ENCODE results near the gene TRAPPC10.
A peak's percentile ranks its signal among the peaks of the same experiment; 100 is the strongest.

TRAPPC10 gene

DNA sequence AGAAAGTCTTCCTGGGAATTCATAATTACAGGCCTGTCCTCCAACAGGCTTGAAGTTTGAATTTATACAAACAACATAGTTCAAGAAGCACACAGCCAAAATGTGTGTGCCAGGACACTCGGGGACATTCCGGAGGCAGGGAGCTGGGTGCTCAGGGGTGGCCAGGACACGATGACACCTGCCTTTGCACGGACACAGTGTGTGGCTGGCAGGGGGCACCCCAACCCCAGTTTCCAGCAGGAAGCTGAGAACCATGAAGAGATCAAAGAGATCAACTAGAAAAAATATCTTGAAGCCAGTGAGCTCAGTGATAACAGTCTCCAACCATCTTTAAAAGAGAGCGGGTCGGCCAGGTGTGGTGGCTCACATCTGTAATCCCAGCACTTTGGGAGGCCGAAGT, 32.5 kb upstream of the TRAPPC10 start:
- Histone ChIP-seq H2AK5ac (ENCODE audit: low read depth, low read length) (no peak overlapping the region), H2BK15ac (ENCODE audit: low read length) (no peak overlapping the region), H3K4me2 (ENCODE audit: insufficient read depth, low read length, poor library complexity, severe bottlenecking) (no peak overlapping the region), H3K79me1 (ENCODE audit: low read depth, low read length) (peaks cover 1% of the 10 kb centered on the region), H3K23ac (ENCODE audit: low read depth, low read length, poor library complexity) (no peak overlapping the region), H2BK5ac (ENCODE audit: low read length) (no peak overlapping the region), H3K27ac (replicated peaks; ENCODE audit: low read length) (no peak overlapping the region), H2BK120ac (ENCODE audit: low read depth, low read length) (no peak overlapping the region), H3K4me1 (ENCODE audit: control insufficient read depth in 2 of 2, insufficient read depth in 1 of 2, low read depth in 1 of 2, low read length in 2 of 2) (peaks cover 0 to 4% of the 10 kb centered on the region in 2 donors), H4K8ac (ENCODE audit: low read depth, low read length) (no peak overlapping the region), H3K18ac (ENCODE audit: low read length) (no peak overlapping the region), H4K91ac (ENCODE audit: low read depth, low read length, poor library complexity) (no peak overlapping the region), H3K36me3 (replicated peaks in 1 of 2; ENCODE audit: control insufficient read depth in 2 of 2, insufficient read depth in 2 of 2, low read length in 2 of 2) (peaks cover 0 to 37% of the 10 kb centered on the region in 2 donors), H3K14ac (ENCODE audit: low read length) (no peak overlapping the region), H3K27me3 (ENCODE audit: control insufficient read depth in 3 of 3, insufficient read depth in 3 of 3, low read depth in 1 of 3, low read length in 3 of 3) (no peaks in the 10 kb centered on the region), H3K4me3 (ENCODE audit: low read length in 2 of 2) (no peak overlapping the region), H2AFZ (ENCODE audit: low read length) (no peak overlapping the region), H2BK12ac (ENCODE audit: low read length) (no peak overlapping the region), H3K9ac (ENCODE audit: low read depth, low read length, poor library complexity) (no peak overlapping the region), H3K4ac (ENCODE audit: low read length) (no peak overlapping the region), H3K9me3 (replicated peaks in 1 of 2; ENCODE audit: control insufficient read depth in 2 of 2, insufficient read depth in 1 of 2, low read depth in 1 of 2, low read length in 2 of 2) (peaks cover 0 to 3% of the 10 kb centered on the region in 2 donors)
- no CpG with 5 or more reads among the region's 7 CpGs for WGBS, 2 donors (ENCODE audit: extremely low coverage in 2 of 2, insufficient read length in 2 of 2, insufficient replicate concordance in 1 of 2)
- DNase-seq (ENCODE audit: low spot score): no peak

DNA sequence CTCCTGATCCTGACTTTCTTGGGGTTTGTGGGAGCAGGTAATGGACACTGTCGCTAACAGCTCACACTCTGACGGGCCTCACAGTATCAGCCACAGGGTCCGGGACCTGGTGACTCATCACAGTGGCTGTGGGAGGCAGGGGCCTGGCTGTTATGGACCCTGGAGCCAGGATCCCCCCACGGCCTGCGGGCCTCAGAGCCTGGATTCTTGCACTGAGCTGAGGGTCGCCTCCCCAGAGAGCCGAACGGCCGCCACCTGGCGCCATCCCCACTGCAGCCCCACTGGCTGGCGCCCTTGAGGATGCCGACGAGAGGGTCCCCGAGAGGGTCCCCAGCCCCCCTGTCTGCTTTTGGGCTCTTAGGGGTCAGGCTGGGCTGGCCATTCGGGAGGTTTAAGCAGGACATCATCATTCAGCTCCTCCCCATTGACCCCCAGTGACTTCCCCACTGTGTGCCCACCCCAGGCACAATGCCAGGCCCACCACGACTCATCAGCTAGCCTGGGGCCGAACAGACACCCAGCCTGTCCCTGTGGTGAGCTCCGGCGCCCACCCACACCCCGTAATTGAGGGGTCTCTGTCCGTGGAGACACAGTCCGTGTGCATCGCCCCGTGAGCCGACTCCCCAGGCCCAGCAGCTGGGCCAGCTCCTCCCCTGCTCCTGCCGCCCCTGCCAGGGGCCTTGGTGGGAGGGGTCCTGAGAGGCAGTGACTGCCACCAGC, 30.8 kb upstream of the TRAPPC10 start:
- Histone ChIP-seq H3K23ac (ENCODE audit: low read depth, low read length, poor library complexity) (peak overlapping the region; percentile 55), H3K18ac (ENCODE audit: low read length) (peak overlapping the region; percentile 76), H3K14ac (ENCODE audit: low read length) (no peak overlapping the region), H3K4me1 (ENCODE audit: control insufficient read depth in 2 of 2, insufficient read depth in 1 of 2, low read depth in 1 of 2, low read length in 2 of 2) (peaks cover 7 to 9% of the 10 kb centered on the region in 2 donors), H2AK5ac (ENCODE audit: low read depth, low read length) (peak overlapping the region; percentile 63), H3K27ac (replicated peaks; ENCODE audit: low read length) (no peak overlapping the region), H3K9me3 (replicated peaks in 1 of 2; ENCODE audit: control insufficient read depth in 2 of 2, insufficient read depth in 1 of 2, low read depth in 1 of 2, low read length in 2 of 2) (no peaks in the 10 kb centered on the region), H3K36me3 (replicated peaks in 1 of 2; ENCODE audit: control insufficient read depth in 2 of 2, insufficient read depth in 2 of 2, low read length in 2 of 2) (peaks cover 0 to 37% of the 10 kb centered on the region in 2 donors), H2BK12ac (ENCODE audit: low read length) (no peak overlapping the region), H4K91ac (ENCODE audit: low read depth, low read length, poor library complexity) (no peak overlapping the region), H2BK15ac (ENCODE audit: low read length) (no peak overlapping the region), H3K9ac (ENCODE audit: low read depth, low read length, poor library complexity) (no peak overlapping the region), H4K8ac (ENCODE audit: low read depth, low read length) (no peak overlapping the region), H3K4me3 (ENCODE audit: low read length in 2 of 2) (no peak overlapping the region), H2BK120ac (ENCODE audit: low read depth, low read length) (no peak overlapping the region), H2AFZ (ENCODE audit: low read length) (no peak overlapping the region), H3K27me3 (ENCODE audit: control insufficient read depth in 3 of 3, insufficient read depth in 3 of 3, low read depth in 1 of 3, low read length in 3 of 3) (no peaks in the 10 kb centered on the region), H2BK5ac (ENCODE audit: low read length) (no peak overlapping the region), H3K4me2 (ENCODE audit: insufficient read depth, low read length, poor library complexity, severe bottlenecking) (no peak overlapping the region), H3K79me1 (ENCODE audit: low read depth, low read length) (peaks cover 1% of the 10 kb centered on the region), H3K4ac (ENCODE audit: low read length) (no peak overlapping the region)
- WGBS, 2 donors (ENCODE audit: extremely low coverage in 2 of 2, insufficient read length in 2 of 2, insufficient replicate concordance in 1 of 2): no CpG with 5 or more reads among the region's 26 CpGs
- no peak for DNase-seq (ENCODE audit: low spot score)

DNA sequence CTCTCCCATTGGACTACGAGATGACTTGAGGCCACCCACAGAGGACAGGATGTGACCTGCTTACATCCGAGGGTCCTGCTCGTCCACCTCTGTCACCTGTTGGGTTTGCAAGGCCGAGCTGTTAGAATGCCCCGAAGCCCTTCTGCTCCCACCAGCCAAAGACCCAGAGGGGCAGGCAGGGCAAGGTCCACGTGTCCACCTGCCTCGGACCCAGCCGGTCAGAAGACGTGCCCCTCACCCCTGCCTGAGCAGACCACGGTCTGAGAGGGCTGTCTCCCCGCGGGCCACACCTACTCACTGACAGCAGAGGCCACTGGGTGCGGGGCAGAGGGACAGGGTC, 30.3 kb upstream of the TRAPPC10 start:
- H2AK5ac ChIP-seq (ENCODE audit: low read depth, low read length): peak overlapping the region; percentile 86
- H3K9ac ChIP-seq (ENCODE audit: low read depth, low read length, poor library complexity): no peak overlapping the region
- H3K14ac ChIP-seq (ENCODE audit: low read length): no peak overlapping the region
- H3K36me3 ChIP-seq (replicated peaks in 1 of 2; ENCODE audit: control insufficient read depth in 2 of 2, insufficient read depth in 2 of 2, low read length in 2 of 2): peaks cover 0 to 37% of the 10 kb centered on the region in 2 donors
- no peak overlapping the region for H3K23ac ChIP-seq (ENCODE audit: low read depth, low read length, poor library complexity)
- no peaks in the 10 kb centered on the region for H3K9me3 ChIP-seq (replicated peaks in 1 of 2; ENCODE audit: control insufficient read depth in 2 of 2, insufficient read depth in 1 of 2, low read depth in 1 of 2, low read length in 2 of 2)
- peaks cover 0 to 4% (median 0%) of the 10 kb centered on the region in 3 experiments for H3K27me3 ChIP-seq (ENCODE audit: control insufficient read depth in 3 of 3, insufficient read depth in 3 of 3, low read depth in 1 of 3, low read length in 3 of 3)
- no CpG with 5 or more reads among the region's 13 CpGs for WGBS, 2 donors (ENCODE audit: extremely low coverage in 2 of 2, insufficient read length in 2 of 2, insufficient replicate concordance in 1 of 2)
- H3K4me1 ChIP-seq (ENCODE audit: control insufficient read depth in 2 of 2, insufficient read depth in 1 of 2, low read depth in 1 of 2, low read length in 2 of 2): peaks cover 7 to 11% of the 10 kb centered on the region in 2 donors
- H3K4me3 ChIP-seq (ENCODE audit: low read length in 2 of 2): no peak overlapping the region
- H2BK15ac ChIP-seq (ENCODE audit: low read length): no peak overlapping the region
- H3K4ac ChIP-seq (ENCODE audit: low read length): peak overlapping the region; percentile 66
- DNase-seq (ENCODE audit: low spot score): no peak
- H4K8ac ChIP-seq (ENCODE audit: low read depth, low read length): no peak overlapping the region
- no peak overlapping the region for H3K4me2 ChIP-seq (ENCODE audit: insufficient read depth, low read length, poor library complexity, severe bottlenecking)
- H2BK120ac ChIP-seq (ENCODE audit: low read depth, low read length): no peak overlapping the region
- H3K79me1 ChIP-seq (ENCODE audit: low read depth, low read length): peaks cover 1% of the 10 kb centered on the region
- no peak overlapping the region for H3K27ac ChIP-seq (replicated peaks; ENCODE audit: low read length)
- H2AFZ ChIP-seq (ENCODE audit: low read length): no peak overlapping the region
- H2BK5ac ChIP-seq (ENCODE audit: low read length): no peak overlapping the region
- peak overlapping the region; percentile 76 for H3K18ac ChIP-seq (ENCODE audit: low read length)
- peak overlapping the region; percentile 73 for H2BK12ac ChIP-seq (ENCODE audit: low read length)
- no peak overlapping the region for H4K91ac ChIP-seq (ENCODE audit: low read depth, low read length, poor library complexity)

DNA sequence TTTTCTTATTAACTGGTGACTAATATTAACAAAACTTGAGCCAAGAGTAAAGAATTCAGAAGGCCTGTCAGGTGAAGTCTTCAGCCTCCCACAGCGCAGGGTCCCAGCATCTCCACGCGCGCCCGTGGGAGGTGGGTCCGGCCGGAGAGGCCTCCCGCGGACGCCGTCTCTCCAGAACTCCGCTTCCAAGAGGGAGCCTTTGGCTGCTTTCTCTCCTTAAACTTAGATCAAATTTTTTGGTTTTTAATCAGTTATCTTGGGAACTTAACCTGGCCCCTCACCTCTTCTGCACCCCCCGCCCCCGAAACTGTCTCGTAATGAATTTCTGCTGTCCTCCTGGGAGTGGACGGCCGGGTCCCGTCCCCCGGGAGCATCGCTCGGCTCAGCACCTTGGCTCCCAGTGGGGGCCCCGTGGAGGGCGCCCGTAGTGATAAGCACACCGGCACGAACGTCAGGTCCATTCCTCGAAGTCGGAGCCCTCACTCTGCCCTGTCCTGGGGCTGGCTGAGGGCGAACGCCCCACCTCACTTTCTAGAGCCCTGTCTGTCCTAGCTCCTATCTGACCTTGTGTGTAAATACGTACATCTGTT, 29.5 kb upstream of the TRAPPC10 start:
- Histone ChIP-seq H3K27me3 (ENCODE audit: control insufficient read depth in 3 of 3, insufficient read depth in 3 of 3, low read depth in 1 of 3, low read length in 3 of 3) (peaks cover 0 to 4% (median 0%) of the 10 kb centered on the region in 3 experiments), H2BK12ac (ENCODE audit: low read length) (no peak overlapping the region), H3K4me1 (ENCODE audit: control insufficient read depth in 2 of 2, insufficient read depth in 1 of 2, low read depth in 1 of 2, low read length in 2 of 2) (peaks cover 7 to 14% of the 10 kb centered on the region in 2 donors), H3K9ac (ENCODE audit: low read depth, low read length, poor library complexity) (no peak overlapping the region), H3K9me3 (replicated peaks in 1 of 2; ENCODE audit: control insufficient read depth in 2 of 2, insufficient read depth in 1 of 2, low read depth in 1 of 2, low read length in 2 of 2) (no peaks in the 10 kb centered on the region), H3K27ac (replicated peaks; ENCODE audit: low read length) (no peak overlapping the region), H3K4ac (ENCODE audit: low read length) (no peak overlapping the region), H3K36me3 (replicated peaks in 1 of 2; ENCODE audit: control insufficient read depth in 2 of 2, insufficient read depth in 2 of 2, low read length in 2 of 2) (peaks cover 0 to 37% of the 10 kb centered on the region in 2 donors), H3K14ac (ENCODE audit: low read length) (no peak overlapping the region), H2BK5ac (ENCODE audit: low read length) (no peak overlapping the region), H3K4me2 (ENCODE audit: insufficient read depth, low read length, poor library complexity, severe bottlenecking) (no peak overlapping the region), H4K91ac (ENCODE audit: low read depth, low read length, poor library complexity) (no peak overlapping the region), H3K79me1 (ENCODE audit: low read depth, low read length) (peaks cover 1% of the 10 kb centered on the region), H4K8ac (ENCODE audit: low read depth, low read length) (peak overlapping the region; percentile 65), H2BK120ac (ENCODE audit: low read depth, low read length) (no peak overlapping the region), H3K4me3 (ENCODE audit: low read length in 2 of 2) (no peak overlapping the region), H3K18ac (ENCODE audit: low read length) (no peak overlapping the region), H3K23ac (ENCODE audit: low read depth, low read length, poor library complexity) (peak overlapping the region; percentile 55), H2AFZ (ENCODE audit: low read length) (no peak overlapping the region), H2AK5ac (ENCODE audit: low read depth, low read length) (no peak overlapping the region), H2BK15ac (ENCODE audit: low read length) (no peak overlapping the region)
- DNase-seq (ENCODE audit: low spot score): no peak
- no CpG with 5 or more reads among the region's 32 CpGs for WGBS, 2 donors (ENCODE audit: extremely low coverage in 2 of 2, insufficient read length in 2 of 2, insufficient replicate concordance in 1 of 2)
